Activated gamma-delta T cell treated with Interleukin-2 at 50 U/mL for 16 hours (primary cell): ENCODE data around the gene PWWP2B.

Experiments
- DNase-seq: peaks from one replicate; pipeline ENCODE4 v3.0.0-alpha.2; 2020

PWWP2B gene

GRCh38 chr10:132449811-132450181, 52.8 kb downstream of the PWWP2B start:
- DNase-seq: no peak

GRCh38 chr10:132450466-132450824, 53.4 kb downstream of the PWWP2B start:
- no peak for DNase-seq

DNA sequence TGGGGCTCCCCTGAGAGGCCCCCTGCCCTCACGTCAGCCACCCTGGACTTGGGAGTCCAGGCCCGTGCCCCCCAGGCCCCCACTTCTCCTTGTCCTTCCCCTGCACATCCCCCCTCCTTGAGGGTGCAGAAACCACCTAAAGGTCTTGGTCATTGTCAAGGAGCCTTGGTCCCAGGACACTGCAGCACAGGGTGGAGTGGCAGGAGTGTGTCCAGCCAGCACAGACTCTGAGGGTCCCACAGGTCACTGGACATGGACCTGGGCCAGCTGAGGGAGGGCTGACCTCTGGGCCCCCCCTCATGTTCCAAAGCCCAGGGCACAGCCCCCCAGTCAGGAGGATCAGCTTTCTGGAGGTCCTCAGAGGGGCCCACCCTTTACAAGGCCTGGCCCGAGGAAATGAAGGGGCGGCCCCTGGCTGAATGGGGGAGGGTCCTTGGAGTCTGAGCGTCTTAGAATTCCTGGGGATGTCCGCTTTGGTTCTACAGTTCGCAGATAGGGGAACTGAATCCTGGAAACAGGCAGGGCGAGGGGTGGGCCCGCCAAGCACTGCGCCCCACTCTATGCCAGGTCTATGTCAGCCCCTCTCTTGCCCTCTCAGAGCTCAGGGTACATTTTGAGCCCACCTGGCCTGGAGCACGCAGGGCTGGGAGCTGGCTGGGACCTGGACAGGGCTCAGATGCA, 54.0 kb downstream of the PWWP2B start:
- DNase-seq: no peak

- no peak for DNase-seq
Measured at GRCh38 chr10:132451506-132452215, 54.7 kb downstream of the PWWP2B start.

DNA sequence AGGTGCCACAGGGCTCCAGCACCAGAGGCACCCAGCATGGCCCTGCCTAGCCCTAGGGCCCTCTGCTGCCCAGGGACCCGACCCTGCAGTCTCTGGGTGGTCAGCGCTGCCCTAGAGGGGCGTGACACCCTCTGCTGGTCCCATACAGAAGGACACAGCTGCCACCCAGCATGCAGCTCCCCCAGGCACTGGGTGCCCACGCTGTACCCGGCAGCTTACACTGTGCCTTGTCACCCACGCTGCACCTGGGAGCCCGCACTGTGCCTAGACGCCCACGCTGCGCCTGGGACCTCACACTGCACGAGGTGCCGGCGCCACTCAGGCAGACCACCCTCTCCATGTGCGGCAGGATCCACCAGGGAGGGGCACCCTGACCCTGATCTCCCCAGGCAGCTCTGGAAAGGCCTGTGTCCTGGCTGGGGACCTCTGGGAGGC, 55.2 kb downstream of the PWWP2B start:
- DNase-seq: no peak

DNA sequence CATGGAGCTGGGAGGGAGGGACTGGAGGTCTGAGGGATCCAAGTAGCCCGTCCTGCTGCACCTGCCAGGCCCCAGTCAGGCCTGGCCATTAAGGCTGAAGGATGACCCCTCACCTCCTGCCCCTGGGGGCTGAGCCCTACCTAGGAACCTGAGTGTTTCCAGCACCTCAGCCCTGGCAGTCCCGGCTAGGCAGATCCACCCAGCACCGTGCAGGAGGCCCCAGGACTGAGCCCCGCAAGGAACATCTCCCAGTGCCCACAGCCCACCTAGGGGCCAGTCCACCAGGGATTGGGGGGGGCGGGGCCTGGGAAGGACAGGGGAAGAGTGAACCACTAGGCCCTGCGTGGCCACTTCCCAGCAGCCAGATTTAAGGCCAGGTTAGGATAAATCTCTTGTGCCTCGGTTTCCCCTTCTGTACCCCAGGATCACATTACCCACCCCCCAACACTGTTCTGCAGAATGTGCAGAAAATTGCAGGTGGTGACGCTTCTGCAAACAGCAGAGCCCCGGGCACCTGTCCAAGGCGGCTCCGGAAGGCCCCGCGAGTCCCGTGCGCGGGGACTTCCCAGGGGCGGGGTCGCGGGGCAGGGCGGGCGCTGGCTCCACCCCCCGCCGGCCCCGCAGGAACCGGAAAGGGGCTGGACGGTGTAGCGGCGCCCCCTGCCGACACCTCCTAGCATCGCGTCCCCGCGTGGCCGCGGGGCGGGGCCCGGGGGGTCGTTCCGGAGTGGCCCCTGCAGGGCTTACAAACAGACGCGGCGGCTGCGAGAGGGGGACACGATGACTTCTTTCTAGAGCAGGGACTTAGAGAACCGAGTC, 55.9 kb downstream of the PWWP2B start:
- DNase-seq: peak; percentile 92

DNA sequence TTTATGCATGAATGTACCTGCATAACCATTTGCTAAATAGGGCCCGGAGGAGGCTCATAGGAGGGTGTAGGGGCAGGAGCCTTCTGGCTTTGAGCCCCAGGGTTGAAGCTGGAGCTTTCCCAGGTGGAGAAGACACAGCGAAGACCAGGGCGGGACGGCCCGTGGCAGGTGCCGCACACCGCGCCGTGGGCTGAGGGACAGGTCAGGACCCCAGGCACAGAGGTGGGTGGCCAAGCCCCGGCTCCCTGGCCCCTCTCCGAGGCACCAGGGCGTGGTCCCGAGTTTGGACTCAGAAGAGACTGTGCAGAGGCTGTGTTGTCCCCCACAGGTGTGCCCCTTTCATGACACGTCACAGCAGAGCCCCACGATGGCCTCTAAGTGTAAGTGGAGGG, 56.5 kb downstream of the PWWP2B start:
- DNase-seq: no peak

DNA sequence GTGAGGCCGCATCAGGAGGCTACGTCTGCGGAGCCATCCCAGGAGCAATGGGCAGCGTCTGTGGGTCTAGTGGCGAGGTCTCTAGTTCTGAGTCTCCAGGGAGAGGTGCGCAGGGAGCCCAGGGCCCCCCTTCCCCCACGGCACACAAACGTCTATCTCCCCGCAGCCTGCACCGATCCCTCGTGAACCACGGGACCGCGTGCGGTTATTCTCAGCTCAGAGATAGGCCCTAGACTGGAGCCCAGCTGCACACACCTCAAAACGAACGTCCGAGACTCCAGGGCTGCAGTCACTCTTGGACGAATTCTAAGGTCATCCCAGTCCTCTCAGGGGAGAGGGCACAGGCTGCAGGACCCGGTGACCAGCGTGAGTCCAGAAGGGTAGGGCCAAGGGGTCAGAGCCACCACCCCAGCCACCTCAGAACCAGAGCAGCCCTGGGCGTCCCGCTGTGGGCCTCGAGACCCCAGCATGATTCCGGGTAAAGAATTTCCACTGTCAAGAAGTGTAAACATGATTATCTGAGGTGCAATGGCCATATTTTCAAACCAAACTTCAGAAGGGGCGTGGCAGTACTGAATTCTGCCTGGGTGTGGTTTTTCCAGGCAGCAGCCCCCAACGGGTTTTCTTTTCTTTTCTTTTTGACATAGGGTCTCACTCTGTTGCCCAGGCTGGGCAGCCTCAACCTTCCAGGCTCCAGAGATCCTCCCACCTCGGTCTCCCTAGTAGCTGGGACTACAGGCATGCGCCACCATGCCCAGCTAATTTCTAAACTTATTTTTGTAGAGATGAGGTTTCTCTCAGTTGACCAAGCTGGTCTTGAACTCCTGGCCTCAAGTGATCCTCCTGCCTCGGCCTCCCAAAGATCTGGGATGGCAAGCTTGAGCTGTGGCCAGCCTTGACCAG, 57.5 kb downstream of the PWWP2B start:
- no peak for DNase-seq

GRCh38 chr10:132455441-132455971, 58.5 kb downstream of the PWWP2B start:
- no peak for DNase-seq

DNA sequence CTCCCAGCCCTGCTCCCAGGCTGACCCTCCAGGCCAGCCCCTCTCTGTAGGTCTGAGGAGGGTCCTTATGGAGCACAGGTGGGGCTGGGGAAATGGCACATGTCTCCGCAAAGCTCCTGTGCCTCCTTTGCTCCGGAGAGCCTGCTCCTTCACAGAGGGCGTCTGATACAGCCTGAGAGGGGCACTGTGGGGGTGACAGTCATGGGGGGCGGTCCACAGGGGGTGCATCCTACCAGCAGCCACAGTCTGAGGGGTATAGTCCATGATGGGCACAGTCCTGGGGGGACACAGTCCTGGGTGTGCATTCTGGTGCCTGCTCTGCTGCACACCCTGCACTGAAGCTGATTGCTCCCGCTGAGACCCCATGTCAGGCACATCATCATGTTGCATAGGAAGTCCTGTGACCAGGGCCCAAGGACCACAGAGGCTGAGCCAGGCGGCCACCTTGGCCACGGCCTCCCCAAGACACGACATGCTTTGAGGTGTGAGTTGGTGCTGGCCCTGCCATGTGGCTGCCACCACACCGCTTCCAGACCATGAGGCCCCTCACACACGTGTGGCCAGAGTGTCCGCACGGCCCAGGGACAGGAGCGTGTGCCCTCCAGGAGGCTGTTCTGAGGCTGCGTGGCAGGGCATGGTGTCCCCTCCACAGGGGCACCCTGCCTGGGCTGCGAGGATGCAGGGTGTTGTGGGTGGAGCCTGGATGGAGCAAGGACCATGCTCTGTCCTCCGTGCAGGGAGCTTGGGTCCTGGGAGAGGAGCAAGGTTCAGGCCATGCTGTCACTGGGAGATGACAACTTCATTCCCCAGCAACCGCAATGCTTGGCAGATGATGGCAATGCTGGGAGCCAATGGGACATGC, 59.2 kb downstream of the PWWP2B start:
- no peak for DNase-seq

GRCh38 chr10:132456881-132457280, 59.9 kb downstream of the PWWP2B start:
- DNase-seq: no peak

- DNase-seq: no peak
Measured at GRCh38 chr10:132457328-132458070, 60.5 kb downstream of the PWWP2B start.

DNA sequence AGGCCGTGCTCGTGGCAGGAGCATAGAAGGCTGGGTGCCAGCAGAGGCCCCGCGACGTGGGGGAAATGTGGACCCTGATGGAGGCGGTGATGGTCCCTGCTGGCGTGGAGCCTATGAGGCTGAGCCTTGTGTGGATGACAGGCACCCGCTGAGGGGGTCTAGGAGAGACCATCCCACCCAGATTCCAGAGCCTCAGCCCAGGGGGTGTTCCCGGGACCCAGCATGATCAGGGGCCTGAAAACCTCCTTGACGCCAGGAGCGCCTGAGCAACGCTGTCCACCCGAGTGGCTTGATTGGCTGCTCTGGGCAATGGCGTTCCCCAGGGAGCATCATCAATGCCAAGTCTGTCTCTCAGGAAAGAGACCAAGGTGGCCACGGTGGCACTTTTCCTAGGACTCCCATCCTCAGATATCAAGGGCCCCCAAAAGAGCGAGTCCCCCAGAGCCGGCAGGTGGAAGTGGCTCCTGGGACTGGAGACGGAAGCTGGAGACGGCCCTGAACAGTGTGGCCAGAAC, 61.1 kb downstream of the PWWP2B start:
- DNase-seq: no peak

DNA sequence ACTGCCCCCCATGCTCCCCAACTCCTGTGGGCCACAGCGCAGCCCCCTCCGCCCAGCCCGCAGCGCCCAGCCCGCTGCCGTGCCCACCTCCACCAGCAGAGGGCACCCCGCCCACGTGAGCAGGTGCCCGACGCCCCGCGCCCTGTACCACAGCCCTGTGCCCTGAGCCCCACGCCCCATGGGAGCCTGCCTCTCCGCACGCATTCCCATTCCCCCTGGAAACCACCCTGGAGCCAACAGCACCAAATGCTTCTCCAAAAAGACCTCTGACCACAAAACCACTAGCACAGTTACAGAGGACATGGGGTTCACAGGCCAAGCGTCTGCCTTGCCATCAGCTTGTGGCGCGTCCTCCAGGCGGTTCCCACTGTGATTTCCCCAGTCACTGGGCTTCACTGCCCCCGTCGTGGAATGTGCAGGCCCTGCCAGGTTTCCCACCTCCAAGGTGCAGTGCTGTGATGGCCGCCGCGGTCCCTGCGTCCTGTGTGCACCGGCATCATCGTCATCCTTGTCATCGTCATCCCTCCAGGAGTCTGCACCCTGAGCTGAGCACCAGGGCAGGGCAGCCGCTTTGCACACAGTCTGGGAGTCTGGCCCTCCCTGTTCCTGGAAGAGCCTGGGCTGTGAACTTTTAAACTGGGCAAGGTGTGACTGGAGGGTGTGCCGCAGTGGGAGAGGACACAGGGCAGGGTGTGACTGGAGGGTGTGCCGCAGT, 61.7 kb downstream of the PWWP2B start:
- peak; percentile 65 for DNase-seq

DNA sequence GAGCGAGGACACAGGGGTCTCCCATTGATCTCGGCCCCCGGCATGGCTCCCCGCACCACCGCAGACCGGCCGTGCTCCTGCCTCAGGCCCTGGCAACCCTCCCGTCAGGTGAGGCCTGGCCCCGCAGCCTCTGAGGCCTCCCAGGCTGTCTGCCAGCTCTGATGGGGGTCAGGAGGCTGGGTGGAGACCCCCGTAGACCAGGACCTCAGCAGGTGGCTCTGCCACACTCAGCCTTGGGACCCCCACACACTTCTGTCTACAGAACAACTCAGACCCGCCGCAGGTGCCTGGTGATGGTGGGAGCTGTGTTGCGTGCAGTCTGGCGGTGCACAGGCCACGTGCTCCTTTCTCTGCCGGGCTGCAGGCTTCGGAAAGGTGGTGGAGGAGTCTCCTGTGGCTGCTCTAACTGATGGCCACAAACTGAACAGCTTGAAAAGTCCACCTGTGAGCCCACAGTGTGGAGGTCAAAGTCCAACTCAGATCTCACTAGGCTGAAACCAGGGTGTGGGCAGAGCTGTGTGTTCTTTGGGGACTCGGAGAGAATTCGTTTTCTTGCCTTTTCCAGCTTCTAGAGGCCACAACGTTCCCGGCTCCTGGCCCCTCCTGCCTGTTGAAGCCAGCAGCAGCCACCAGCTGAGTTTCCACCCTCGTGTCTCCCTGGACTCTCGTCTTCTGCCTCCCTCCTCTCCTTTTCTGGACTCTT, 62.5 kb downstream of the PWWP2B start:
- DNase-seq: peak; percentile 3

GRCh38 chr10:132460071-132460470, 63.1 kb downstream of the PWWP2B start:
- DNase-seq: no peak

DNA sequence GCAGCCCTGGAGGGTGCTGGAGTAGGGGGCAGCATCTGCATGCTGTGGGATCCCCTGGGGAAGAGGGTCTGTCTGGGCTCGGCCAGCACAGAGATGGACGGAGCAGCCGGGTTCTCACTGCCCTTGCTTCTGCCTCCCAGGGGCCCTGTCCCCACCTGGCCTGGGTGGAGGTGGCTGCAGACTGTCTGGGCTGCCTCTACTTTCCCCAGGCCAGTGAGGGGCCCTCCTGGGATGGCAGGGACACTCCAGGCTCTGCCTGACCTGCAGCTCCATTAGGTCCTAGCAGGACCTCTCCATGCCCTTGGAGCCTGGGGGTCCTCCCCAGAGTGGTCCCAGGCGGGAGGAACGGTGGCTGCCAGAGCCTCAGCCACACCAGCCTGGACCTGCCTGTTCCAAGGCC, 63.7 kb downstream of the PWWP2B start:
- no peak for DNase-seq

GRCh38 chr10:132461103-132461682, 64.2 kb downstream of the PWWP2B start:
- no peak for DNase-seq
